ENCODE measurements around the gene ACER2.

- TF ChIP-seq CTCF (IDR thresholded peaks at IDR 0.05; ENCODE audit: low read length): no peak
- TF ChIP-seq EZH2 (IDR thresholded peaks at IDR 0.05; ENCODE audit: borderline replicate concordance, low read length): no peak
Measured at GRCh38 chr9:19485193-19485592, 76.4 kb downstream of the ACER2 start.
